HCT116 (cell line): ENCODE data around the gene CTU2. TPM values are rescaled to one million over a fixed set of nuclear protein-coding genes. Genes with fewer than 3 reads are reported as not detected.
A peak's percentile ranks its signal among the peaks of the same experiment; 100 is the strongest.

Experiments used
- ATAC-seq: fragments of 200-7000 bp; cut with Tn5 transposase; 2 replicates; pipeline ENCODE4 v1.9.1; 2020; ENCODE audit warnings: mild to moderate bottlenecking, moderate library complexity
- BruUV-seq: library from RNA; stranded (reverse); fragments of 400-500 nt; replicated peaks from 2 replicates; lab custom pipeline; 2021; lab: Mats Ljungman, UMichigan
- CTCF ChIA-PET: fragments of 300-600 bp; sonication (Branson Sonifier 250); formaldehyde crosslinking; loops from one replicate; lab custom pipeline; 2021; ENCODE audit warnings: antibody characterized with exemption; lab: Charles Lee
- POLR2A ChIA-PET: fragments of 300-600, 350-600 bp; sonication (Branson Sonifier 250); formaldehyde crosslinking; loops from one replicate; lab custom pipeline; 2021; ENCODE audit warnings: antibody characterized with exemption; lab: Charles Lee
- RAD21 ChIA-PET, 2 experiments: fragments of 300-600 bp; sonication (Branson Sonifier 250); formaldehyde crosslinking; loops; one replicate each; lab custom pipeline; 2023; ENCODE audit warnings: low total read pairs in 2 of 2; ENCODE audit not compliant: uncharacterized antibody in 2 of 2, unreplicated experiment in 2 of 2, low non-redundant PET in 1 of 2; lab: Charles Lee
- DNase-seq: peaks from one replicate; pipeline ENCODE4 v3.0.0-alpha.2; 2010; ENCODE audit warnings: low read depth, low spot score
- H2AFZ ChIP-seq: fragments of 200-600 bp; shearing (Covaris generic), sonication (generic); 2 replicates; pipeline ENCODE4 v1.6.1; 2017; ENCODE audit warnings: low read depth, mixed run types, mixed read lengths, antibody characterized with exemption, low read length; ENCODE audit not compliant: poor library complexity, severe bottlenecking
- H3K27ac ChIP-seq: 2 replicates; pipeline ENCODE4 v1.5.1; 2012; ENCODE audit warnings: low read depth, low read length
- H3K27me3 ChIP-seq: fragments of 200-600 bp; sonication (generic); 2 replicates; pipeline ENCODE4 v1.6.1; 2016; ENCODE audit warnings: mixed run types, low read length, mixed read lengths; ENCODE audit not compliant: insufficient read depth
- H3K36me3 ChIP-seq, 2 experiments: fragments of 200-500 bp in 1 of 2; fragments of 200-600 bp in 1 of 2; sonication (Bioruptor generic) in 1 of 2; sonication (generic) in 1 of 2; 2 replicates each; pipeline versions ENCODE4 v1.5.1 to v1.6.1; 2014 to 2016; ENCODE audit warnings: low read length in 2 of 2, inconsistent platforms in 1 of 2, mixed read lengths in 1 of 2, mixed run types in 1 of 2; ENCODE audit not compliant: insufficient read depth in 2 of 2, control insufficient read depth in 1 of 2
- H3K4me1 ChIP-seq, 2 experiments: fragments of 200-600 bp in 1 of 2; sonication (generic) in 1 of 2; 2 replicates each; pipeline versions ENCODE4 v1.5.1 to v1.6.1; 2012 to 2017; ENCODE audit warnings: low read length in 2 of 2, inconsistent platforms in 1 of 2, mild to moderate bottlenecking in 1 of 2, mixed read lengths in 1 of 2, mixed run types in 1 of 2, moderate library complexity in 1 of 2; ENCODE audit not compliant: insufficient read depth in 2 of 2, control insufficient read depth in 1 of 2
- H3K4me2 ChIP-seq: fragments of 200-600 bp; sonication (generic); 2 replicates; pipeline ENCODE4 v1.6.1; 2017; ENCODE audit warnings: mixed run types, low read length, mixed read lengths
- H3K4me3 ChIP-seq, 2 experiments: fragments of 200-600 bp in 1 of 2; sonication (generic) in 1 of 2; replicated peaks in 1 of 2; 2 replicates each; pipeline ENCODE4 v1.5.1; 2011 to 2016; ENCODE audit warnings: low read length in 2 of 2, control low read depth in 1 of 2, low read depth in 1 of 2, mild to moderate bottlenecking in 1 of 2, mixed read lengths in 1 of 2, mixed run types in 1 of 2
- H3K79me2 ChIP-seq: fragments of 200-600 bp; sonication (generic); 2 replicates; pipeline ENCODE4 v1.6.1; 2017; ENCODE audit warnings: mild to moderate bottlenecking, mixed run types, low read length, moderate library complexity, mixed read lengths; ENCODE audit not compliant: insufficient read depth
- H3K9ac ChIP-seq: fragments of 200-600 bp; sonication (generic); 2 replicates; pipeline ENCODE4 v1.6.1; 2016; ENCODE audit warnings: low read length, mixed read lengths
- H3K9me2 ChIP-seq: fragments of 200-600 bp; sonication (generic), shearing (Covaris generic); 2 replicates; pipeline ENCODE4 v1.6.1; 2017; ENCODE audit warnings: mixed run types, mild to moderate bottlenecking, moderate library complexity; ENCODE audit not compliant: insufficient read depth
- H3K9me3 ChIP-seq, 2 experiments: fragments of 200-500 bp in 1 of 2; fragments of 200-600 bp in 1 of 2; sonication (Bioruptor generic) in 1 of 2; sonication (generic) in 1 of 2; 2 replicates each; pipeline ENCODE4 v1.6.1; 2014 to 2017; ENCODE audit warnings: low read length in 2 of 2, mixed read lengths in 2 of 2, inconsistent platforms in 1 of 2, low read depth in 1 of 2, mild to moderate bottlenecking in 1 of 2, mixed run types in 1 of 2, moderate library complexity in 1 of 2; ENCODE audit not compliant: control insufficient read depth in 1 of 2, insufficient read depth in 1 of 2
- H4K20me1 ChIP-seq: fragments of 200-600 bp; sonication (generic), shearing (Covaris generic); 2 replicates; pipeline ENCODE4 v1.6.1; 2017; ENCODE audit warnings: mixed run types, mild to moderate bottlenecking, moderate library complexity; ENCODE audit not compliant: insufficient read depth
- EZH2phosphoT487 ChIP-seq: fragments of 200-600 bp; IDR thresholded peaks from 2 replicates; pipeline ENCODE4 v1.6.1; 2018; ENCODE audit warnings: antibody characterized with exemption, borderline replicate concordance
- POLR2AphosphoS5 ChIP-seq: IDR thresholded peaks from 2 replicates; pipeline ENCODE4 v1.6.1; 2011; ENCODE audit warnings: mild to moderate bottlenecking, low read depth, low read length, moderate library complexity
- ZFX ChIP-seq: fragments of 450-650 bp; IDR thresholded peaks from 2 replicates; pipeline ENCODE4 v1.6.1; 2017
- intact Hi-C: fragments of 100-400 bp; cut with micrococcal nuclease; formaldehyde crosslinking; loops from 2 replicates; pipeline ENCODE4 v1.10.0; 2022
- total RNA-seq: library from RNA; stranded (reverse); gene quantifications from one replicate; pipeline ENCODE4 v1.2.1, GENCODE V29; 2021; ENCODE audit not compliant: unreplicated experiment

CTU2 gene
- total RNA-seq, 1 experiment from 2014 or later = 71.3 TPM

GRCh38 chr16:88739977-88740726 is 33.8 kb downstream of the CTU2 start:
- no peak overlapping the region for H3K9ac ChIP-seq
- H3K9me2 ChIP-seq = no peaks in the 10 kb centered on the region
- no peak overlapping the region for H3K4me3 ChIP-seq
- peaks cover 0 to 14% of the 10 kb centered on the region in 2 experiments; a peak in 1 of 4 replicates for H3K4me1 ChIP-seq
- TF ChIP-seq EZH2phosphoT487 (no peak), POLR2AphosphoS5 (no peak)
- H3K9me3 ChIP-seq = no peaks in the 10 kb centered on the region
- H4K20me1 ChIP-seq = peaks cover 5% of the 10 kb centered on the region; the same call in 1 of the 2 replicates
- no peak overlapping the region for H2AFZ ChIP-seq
- ATAC-seq = no peak
- RAD21 ChIA-PET = no interaction called here
- peaks cover 13 to 50% of the 10 kb centered on the region in 2 experiments; a peak in 2 of 4 replicates for H3K36me3 ChIP-seq
- BruUV-seq = no TSS peak
- no peak overlapping the region for H3K27ac ChIP-seq
- intact Hi-C loops = loop anchor here (5.0 kb wide), 2 partner anchors 62 to 477 kb away; partner anchors contain the start of genes CDT1 and ZNF778
- no peak overlapping the region for H3K4me2 ChIP-seq
- H3K27me3 ChIP-seq = no peaks in the 10 kb centered on the region
- DNase-seq = no peak
- CTCF ChIA-PET = no interaction called here
- POLR2A ChIA-PET = no interaction called here
- H3K79me2 ChIP-seq = peaks cover 38% of the 10 kb centered on the region

DNA sequence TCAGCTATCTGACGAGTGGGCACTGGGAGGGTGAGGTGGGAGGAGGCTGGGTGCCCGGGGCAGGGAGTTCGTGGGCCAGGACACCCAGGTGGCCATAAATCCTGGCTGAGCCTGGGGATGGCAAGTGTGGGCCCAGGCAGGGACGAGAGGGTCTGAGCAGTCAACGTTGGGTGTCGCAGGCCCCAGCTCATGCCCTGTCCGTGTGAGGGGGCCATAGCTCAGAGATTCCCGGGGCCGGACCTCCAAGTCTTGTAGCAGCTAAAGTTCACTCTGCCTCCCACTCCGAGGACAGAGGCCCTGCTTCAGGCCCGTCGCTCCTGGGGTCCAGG is 34.4 kb downstream of the CTU2 start:
- peaks cover 0 to 14% of the 10 kb centered on the region in 2 experiments; a peak in 1 of 4 replicates for H3K4me1 ChIP-seq
- ATAC-seq = no peak
- no TSS peak for BruUV-seq
- intact Hi-C loops = no loop called here
- no peak overlapping the region for H3K9ac ChIP-seq
- TF ChIP-seq ZFX (0 out of 2 replicates have a peak, but pooled peaks have one; percentile 5), EZH2phosphoT487 (no peak)
- peaks cover 8 to 45% of the 10 kb centered on the region in 2 experiments; a peak in 2 of 4 replicates for H3K36me3 ChIP-seq
- H2AFZ ChIP-seq = no peak overlapping the region
- H3K9me3 ChIP-seq = no peaks in the 10 kb centered on the region
- no peaks in the 10 kb centered on the region for H3K27me3 ChIP-seq
- H3K4me2 ChIP-seq = no peak overlapping the region
- peaks cover 39% of the 10 kb centered on the region for H3K79me2 ChIP-seq
- H4K20me1 ChIP-seq = peaks cover 5% of the 10 kb centered on the region; the same call in 1 of the 2 replicates
- RAD21 ChIA-PET = no interaction called here
- CTCF ChIA-PET = no interaction called here
- H3K27ac ChIP-seq = no peak overlapping the region
- no peak overlapping the region for H3K4me3 ChIP-seq
- POLR2A ChIA-PET = no interaction called here
- H3K9me2 ChIP-seq = no peaks in the 10 kb centered on the region
- no peak for DNase-seq
